Hepatocyte (in vitro differentiated cells): ENCODE measurements around the gene TIRAP. TPM values are rescaled to one million over a fixed set of nuclear protein-coding genes. Genes with fewer than 3 reads are reported as not detected.

Experiments used
- DNase-seq: peaks from one replicate; pipeline ENCODE4 v3.0.0-alpha.2; 2016; ENCODE audit warnings: low spot score
- H2AFZ ChIP-seq: fragments of 200-600 bp; sonication (generic); 2 replicates; pipeline ENCODE4 v1.6.0; 2016; ENCODE audit warnings: antibody characterized with exemption, mild to moderate bottlenecking
- H3K27ac ChIP-seq: fragments of 200-600 bp; sonication (generic); 2 replicates; pipeline ENCODE4 v1.5.1; 2016; ENCODE audit warnings: mild to moderate bottlenecking
- H3K27me3 ChIP-seq: fragments of 200-600 bp; sonication (generic); 2 replicates; pipeline ENCODE4 v1.6.1; 2016
- H3K36me3 ChIP-seq: fragments of 200-600 bp; sonication (generic); replicated peaks from 2 replicates; pipeline ENCODE4 v1.5.1; 2016; ENCODE audit warnings: low read depth; ENCODE audit not compliant: insufficient read depth
- H3K4me1 ChIP-seq: fragments of 200-600 bp; sonication (generic); 2 replicates; pipeline ENCODE4 v1.5.1; 2016; ENCODE audit warnings: mild to moderate bottlenecking, moderate library complexity; ENCODE audit not compliant: insufficient read depth
- H3K4me2 ChIP-seq: fragments of 200-600 bp; sonication (generic); 2 replicates; pipeline ENCODE4 v1.6.0; 2016
- H3K4me3 ChIP-seq: fragments of 200-600 bp; sonication (generic); 2 replicates; pipeline ENCODE4 v1.5.1; 2016; ENCODE audit warnings: mild to moderate bottlenecking
- H3K79me2 ChIP-seq: fragments of 200-600 bp; sonication (generic); 2 replicates; pipeline ENCODE4 v1.6.0; 2017; ENCODE audit warnings: mild to moderate bottlenecking
- H3K9me2 ChIP-seq: fragments of 200-600 bp; sonication (generic); replicated peaks from 2 replicates; pipeline ENCODE4 v1.6.0; 2017; ENCODE audit warnings: mild to moderate bottlenecking; ENCODE audit not compliant: insufficient read depth
- H3K9me3 ChIP-seq: fragments of 200-600 bp; sonication (generic); 2 replicates; pipeline ENCODE4 v1.5.1; 2016; ENCODE audit warnings: low read depth, mild to moderate bottlenecking
- H4K20me1 ChIP-seq: fragments of 200-600 bp; sonication (generic); 2 replicates; pipeline ENCODE4 v1.6.0; 2016; ENCODE audit warnings: mild to moderate bottlenecking; ENCODE audit not compliant: insufficient read depth, poor library complexity, severe bottlenecking
- CTCF ChIP-seq: fragments of 200-600 bp; sonication (generic); IDR thresholded peaks from 2 replicates; pipeline ENCODE4 v1.5.1; 2016; ENCODE audit warnings: antibody characterized with exemption, mild to moderate bottlenecking; ENCODE audit not compliant: poor library complexity
- EZH2 ChIP-seq: fragments of 200-600 bp; sonication (generic); IDR thresholded peaks from 2 replicates; pipeline ENCODE4 v1.6.1; 2016; ENCODE audit warnings: antibody characterized with exemption, mild to moderate bottlenecking, borderline replicate concordance
- EZH2phosphoT487 ChIP-seq: fragments of 200-600 bp; sonication (generic); IDR thresholded peaks from one replicate; pipeline ENCODE4 v1.6.1; 2018; ENCODE audit warnings: antibody characterized with exemption, mild to moderate bottlenecking, low read depth, moderate library complexity; ENCODE audit not compliant: unreplicated experiment, severe bottlenecking
- WGBS: methylation state at CpG from one replicate; pipeline ENCODE4 v1.1.6; 2016; ENCODE audit warnings: low lambda C conversion rate; ENCODE audit errors: missing lambda C conversion rate; 5-methylcytosine and 5-hydroxymethylcytosine counted together
- polyA plus RNA-seq: library from polyadenylated mRNA; unstranded; fragments of >200 nt; fragmentation: Nextera tagmentation; extraction: Ambion mirVana; gene quantifications from 2 replicates; pipeline ENCODE4 v1.2.1, GENCODE V29; 2016
- total RNA-seq: library from RNA; depleted of rRNA; stranded (reverse); fragments of >200 nt; gene quantifications from 2 replicates; pipeline ENCODE4 v1.2.3, GENCODE V29; 2014

Gene TIRAP
- total and polyA plus RNA-seq, 2 experiments from 2014 or later, result 5.3 to 6.4 TPM

GRCh38 chr11:126322996-126323395 is 40.1 kb downstream of the TIRAP start:
- H4K20me1 ChIP-seq, result no peaks in the 10 kb centered on the region
- H3K27ac ChIP-seq, result no peak overlapping the region
- no peak overlapping the region for H3K4me3 ChIP-seq
- no peak for TF ChIP-seq CTCF
- TF ChIP-seq EZH2, result no peak
- TF ChIP-seq EZH2phosphoT487, result no peak
- no peak overlapping the region for H3K4me2 ChIP-seq
- DNase-seq, result no peak
- no peaks in the 10 kb centered on the region for H3K36me3 ChIP-seq
- WGBS, result 100% methylated on average over 3 of the region's 3 CpGs
- no peaks in the 10 kb centered on the region for H3K79me2 ChIP-seq
- no peak overlapping the region for H2AFZ ChIP-seq
- no peaks in the 10 kb centered on the region for H3K27me3 ChIP-seq
- H3K9me3 ChIP-seq, result no peaks in the 10 kb centered on the region
- peaks cover 14% of the 10 kb centered on the region for H3K4me1 ChIP-seq
- no peaks in the 10 kb centered on the region for H3K9me2 ChIP-seq

GRCh38 chr11:126327281-126328000 is 44.5 kb downstream of the TIRAP start:
- H2AFZ ChIP-seq, result no peak overlapping the region
- no peak overlapping the region for H3K4me3 ChIP-seq
- peaks cover 1% of the 10 kb centered on the region for H3K4me1 ChIP-seq
- H3K9me3 ChIP-seq, result no peaks in the 10 kb centered on the region
- no peaks in the 10 kb centered on the region for H4K20me1 ChIP-seq
- H3K27ac ChIP-seq, result no peak overlapping the region
- no peaks in the 10 kb centered on the region for H3K9me2 ChIP-seq
- H3K79me2 ChIP-seq, result no peaks in the 10 kb centered on the region
- no peaks in the 10 kb centered on the region for H3K27me3 ChIP-seq
- H3K36me3 ChIP-seq, result no peaks in the 10 kb centered on the region
- no peak for DNase-seq
- H3K4me2 ChIP-seq, result no peak overlapping the region
- WGBS, result 85% methylated on average over 17 of the region's 17 CpGs
- TF ChIP-seq EZH2phosphoT487 (no peak), EZH2 (no peak), CTCF (no peak)

GRCh38 chr11:126328001-126328390 is 45.1 kb downstream of the TIRAP start:
- WGBS, result 91% methylated on average over 20 of the region's 20 CpGs
- H2AFZ ChIP-seq, result no peak overlapping the region

More at GRCh38 chr11:126328001-126328390, 45.1 kb downstream of the TIRAP start:
- Histone ChIP-seq H3K4me3 (no peak overlapping the region), H3K27ac (no peak overlapping the region), H4K20me1 (no peaks in the 10 kb centered on the region), H3K9me3 (no peaks in the 10 kb centered on the region), H3K4me1 (peaks cover 4% of the 10 kb centered on the region), H3K27me3 (no peaks in the 10 kb centered on the region), H3K79me2 (no peaks in the 10 kb centered on the region), H3K36me3 (no peaks in the 10 kb centered on the region), H3K4me2 (no peak overlapping the region), H3K9me2 (no peaks in the 10 kb centered on the region)
- no peak for DNase-seq
- no peak for TF ChIP-seq CTCF
- TF ChIP-seq EZH2phosphoT487, result no peak
- no peak for TF ChIP-seq EZH2
